K562 (cell line): Measurements from ENCODE around the gene PPM1F. TPM values are rescaled to one million over a fixed set of nuclear protein-coding genes. Genes with fewer than 3 reads are reported as not detected.
A peak's percentile ranks its signal among the peaks of the same experiment; 100 is the strongest.

ENCODE experiments used
- ARHGAP35 ChIP-seq: fragments of 450-650 bp; IDR thresholded peaks from 2 replicates; pipeline ENCODE4 v1.6.1; 2018; ENCODE audit not compliant: partially characterized antibody
- BRF1 ChIP-seq: IDR thresholded peaks from 3 replicates; pipeline ENCODE4 v1.6.1; 2011; ENCODE audit warnings: borderline replicate concordance, mild to moderate bottlenecking; ENCODE audit not compliant: insufficient read length; ENCODE audit errors: extremely low read depth
- CTCF ChIP-seq, 3 experiments: IDR thresholded peaks in 2 of 3; conservative IDR thresholded peaks in 1 of 3; 2 replicates each; pipeline ENCODE4 v1.5.1; 2011 to 2012; ENCODE audit warnings: low read length in 3 of 3, mild to moderate bottlenecking in 3 of 3, control low read depth in 2 of 3, improper control_type of control experiment in 1 of 3, inconsistent platforms in 1 of 3, low read depth in 1 of 3, mixed read lengths in 1 of 3, moderate library complexity in 1 of 3; ENCODE audit not compliant: insufficient read depth in 2 of 3
- KLF1 ChIP-seq: fragments of 450-650 bp; IDR thresholded peaks from 2 replicates; pipeline ENCODE4 v1.6.1; 2016; ENCODE audit warnings: missing genetic modification characterization, missing compliant biosample characterization
- MCM2 ChIP-seq: fragments of 450-650 bp; IDR thresholded peaks from 2 replicates; pipeline ENCODE4 v1.6.1; 2017; ENCODE audit warnings: low read depth, mild to moderate bottlenecking
- SRSF7 ChIP-seq: fragments of 200-400 bp; formaldehyde crosslinking; optimal IDR thresholded peaks from 2 replicates; pipeline ENCODE3; 2017; ENCODE audit warnings: mild to moderate bottlenecking, low read depth, low read length
- TCF7L2 ChIP-seq: fragments of 150-350 bp; IDR thresholded peaks from 2 replicates; pipeline ENCODE4 v1.6.1; 2016; ENCODE audit warnings: low read depth, mild to moderate bottlenecking, low read length, moderate library complexity
- ZC3H4 ChIP-seq: sonication (generic); formaldehyde crosslinking; IDR thresholded peaks from 2 replicates; pipeline ENCODE4 v1.9.0; 2021; ENCODE audit warnings: missing genetic modification reagents, borderline replicate concordance
- ZFP30 ChIP-seq: fragments of 250-450 bp; sonication (Bioruptor Pico); IDR thresholded peaks from 2 replicates; pipeline ENCODE4 v1.8.0; 2022; ENCODE audit warnings: moderate library complexity, mild to moderate bottlenecking, inconsistent platforms, borderline replicate concordance
- ZKSCAN1 ChIP-seq: fragments of 150-350 bp; IDR thresholded peaks from 2 replicates; pipeline ENCODE4 v1.6.1; 2016; ENCODE audit warnings: low read depth, low read length
- ZKSCAN8 ChIP-seq: fragments of 200-800 bp; sonication (Bioruptor generic); IDR thresholded peaks from 2 replicates; pipeline ENCODE4 v1.6.1; 2016; ENCODE audit warnings: missing genetic modification characterization, missing compliant biosample characterization
- ZNF124 ChIP-seq: sonication (generic); formaldehyde crosslinking; IDR thresholded peaks from 2 replicates; pipeline ENCODE4 v1.8.1; 2022; ENCODE audit warnings: missing genetic modification reagents
- ZNF146 ChIP-seq: IDR thresholded peaks from one replicate; pipeline ENCODE4 v1.6.1; 2018; ENCODE audit warnings: missing compliant biosample characterization; ENCODE audit not compliant: unreplicated experiment
- ZNF282 ChIP-seq: sonication (generic); formaldehyde crosslinking; IDR thresholded peaks from 2 replicates; pipeline ENCODE4 v1.8.1; 2023; ENCODE audit warnings: missing genetic modification reagents
- ZNF311 ChIP-seq: fragments of 250-450 bp; sonication (Bioruptor Pico); IDR thresholded peaks from 2 replicates; pipeline ENCODE4 v1.4.0; 2020; ENCODE audit warnings: mild to moderate bottlenecking, moderate library complexity
- ZNF431 ChIP-seq: sonication (generic); formaldehyde crosslinking; IDR thresholded peaks from 2 replicates; pipeline ENCODE4 v1.8.0; 2022; ENCODE audit warnings: mild to moderate bottlenecking, missing genetic modification reagents
- ZNF740 ChIP-seq, 3 experiments: fragments of 200-800 bp in 1 of 3; sonication (Bioruptor generic) in 1 of 3; sonication (generic) in 1 of 3; formaldehyde crosslinking in 1 of 3; IDR thresholded peaks; 2 replicates each; pipeline versions ENCODE4 v1.6.1 to v1.8.0; 2016 to 2022; ENCODE audit warnings: mild to moderate bottlenecking in 2 of 3, missing compliant biosample characterization in 2 of 3, missing genetic modification characterization in 2 of 3, missing genetic modification reagents in 1 of 3
- polyA plus RNA-seq, 8 experiments: library from polyadenylated mRNA; depleted of rRNA in 4 of 8; stranded (reverse) in 5 of 8; unstranded in 3 of 8; fragments of >200 nt; fragmentation: Nextera tagmentation in 2 of 8; fragmentation: Illumina TruSeq in 1 of 8; extraction: Ambion mirVana in 2 of 8; extraction: Trizol in 1 of 8; gene quantifications; 2 replicates each; pipeline versions ENCODE4 v1.2.1 to v1.2.3, GENCODE V29; 2011 to 2014; ENCODE audit warnings: inconsistent platforms in 1 of 8, missing spikeins in 1 of 8
- total RNA-seq, 7 experiments: library from RNA; depleted of rRNA in 6 of 7; stranded (reverse); fragments of >200 nt in 6 of 7; fragmentation: Illumina TruSeq in 2 of 7; extraction: Trizol in 2 of 7; gene quantifications; 2 replicates each; pipeline versions ENCODE4 v1.2.1 to v1.2.3, GENCODE V29; 2011 to 2021; ENCODE audit warnings: low replicate concordance in 1 of 7
- TF ChIP-seq, protein P1 (sequence below): fragments of 250-450 bp; sonication (Bioruptor Pico); IDR thresholded peaks from 2 replicates; pipeline ENCODE4 v1.5.0; 2020; ENCODE audit warnings: mild to moderate bottlenecking, borderline replicate concordance
- TF ChIP-seq, protein P2 (sequence below): sonication (generic); formaldehyde crosslinking; IDR thresholded peaks from 2 replicates; pipeline ENCODE4 v1.9.0; 2022; ENCODE audit warnings: mild to moderate bottlenecking, missing genetic modification reagents
- TF ChIP-seq, protein P3 (sequence below): IDR thresholded peaks from 2 replicates; pipeline ENCODE4 v1.6.1; 2014; ENCODE audit warnings: antibody characterized with exemption

PPM1F gene
- total and polyA plus RNA-seq, 9 of the 15 experiments (the other 6 are each of a cell fraction or from before 2014, with no cell fraction given) = 2.1 to 159 (median 64.0) TPM

DNA sequence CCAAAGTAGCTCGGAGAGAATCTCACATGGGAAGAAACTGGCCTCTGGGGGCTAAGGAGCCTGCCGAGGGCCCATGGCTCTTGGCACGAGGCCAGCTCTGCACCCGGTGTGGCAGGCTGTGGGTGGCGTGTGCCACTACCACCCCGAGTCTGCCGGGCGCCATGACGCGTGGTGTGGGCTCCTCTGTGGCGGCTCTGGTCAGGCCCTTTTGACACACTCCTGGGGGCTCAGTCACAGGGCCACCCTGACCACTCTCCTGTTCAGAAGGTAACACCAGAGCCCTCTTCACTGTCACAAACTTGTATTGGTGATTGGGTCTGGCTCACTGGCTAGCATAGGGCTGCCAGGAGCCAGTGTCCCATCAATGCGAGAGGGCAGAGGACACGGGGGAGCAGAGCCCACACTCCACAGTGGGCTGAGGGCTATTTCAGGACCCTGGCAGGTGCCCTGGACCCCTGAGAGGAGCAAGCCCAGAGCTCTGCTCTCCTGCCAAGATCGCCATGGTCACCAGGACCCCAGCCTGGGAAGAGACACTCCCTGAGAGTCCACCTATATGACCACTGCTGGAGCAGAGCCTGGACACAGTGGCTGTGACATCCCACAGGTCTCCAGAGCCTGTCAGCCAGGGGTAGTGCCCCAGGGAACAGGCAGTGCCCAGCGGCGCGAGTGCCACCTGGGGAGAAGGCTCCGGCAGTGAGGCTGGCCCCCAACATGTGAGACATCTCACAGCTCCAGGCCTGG is 8.6 kb upstream of the PPM1F start (continued):
- TF ChIP-seq, protein P1, sequence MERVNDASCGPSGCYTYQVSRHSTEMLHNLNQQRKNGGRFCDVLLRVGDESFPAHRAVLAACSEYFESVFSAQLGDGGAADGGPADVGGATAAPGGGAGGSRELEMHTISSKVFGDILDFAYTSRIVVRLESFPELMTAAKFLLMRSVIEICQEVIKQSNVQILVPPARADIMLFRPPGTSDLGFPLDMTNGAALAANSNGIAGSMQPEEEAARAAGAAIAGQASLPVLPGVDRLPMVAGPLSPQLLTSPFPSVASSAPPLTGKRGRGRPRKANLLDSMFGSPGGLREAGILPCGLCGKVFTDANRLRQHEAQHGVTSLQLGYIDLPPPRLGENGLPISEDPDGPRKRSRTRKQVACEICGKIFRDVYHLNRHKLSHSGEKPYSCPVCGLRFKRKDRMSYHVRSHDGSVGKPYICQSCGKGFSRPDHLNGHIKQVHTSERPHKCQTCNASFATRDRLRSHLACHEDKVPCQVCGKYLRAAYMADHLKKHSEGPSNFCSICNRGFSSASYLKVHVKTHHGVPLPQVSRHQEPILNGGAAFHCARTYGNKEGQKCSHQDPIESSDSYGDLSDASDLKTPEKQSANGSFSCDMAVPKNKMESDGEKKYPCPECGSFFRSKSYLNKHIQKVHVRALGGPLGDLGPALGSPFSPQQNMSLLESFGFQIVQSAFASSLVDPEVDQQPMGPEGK (CRISPR knock-in tag) = 0 out of 2 replicates have a peak, but pooled peaks have one; percentile 59
- TF ChIP-seq ZNF431 = peak; percentile 31; the same call in 1 of the 2 replicates
- TF ChIP-seq ZFP30 (CRISPR knock-in tag) = no peak
- TF ChIP-seq ZNF282 (CRISPR knock-in tag) = peak; percentile 87; the same call in 1 of the 2 replicates
- TF ChIP-seq ZKSCAN8 (CRISPR knock-in tag) = no peak
- TF ChIP-seq BRF1 = no peak
- no peak for TF ChIP-seq ZKSCAN1
- TF ChIP-seq ARHGAP35 = no peak
- TF ChIP-seq ZNF311 (CRISPR knock-in tag) = no peak
- no peak for TF ChIP-seq MCM2
- peak; percentile 62; the same call in 1 of the 2 replicates for TF ChIP-seq ZC3H4 (CRISPR knock-in tag)
- TF ChIP-seq KLF1 = peak; percentile 8; the same call in 1 of the 2 replicates
- TF ChIP-seq CTCF (IDR thresholded peaks at IDR 0.05 in 2 of 3, conservative IDR thresholded peaks at IDR 0.05 in 1 of 3; ENCODE audit: insufficient read depth in 2 of 3, low read depth in 1 of 3, low read length in 3 of 3) = no peak
- TF ChIP-seq, protein P2, sequence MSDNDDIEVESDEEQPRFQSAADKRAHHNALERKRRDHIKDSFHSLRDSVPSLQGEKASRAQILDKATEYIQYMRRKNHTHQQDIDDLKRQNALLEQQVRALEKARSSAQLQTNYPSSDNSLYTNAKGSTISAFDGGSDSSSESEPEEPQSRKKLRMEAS (CRISPR knock-in tag) = no peak; the same call in 1 of the 2 replicates
- peak; percentile 88; the same call in 1 of the 2 replicates for TF ChIP-seq ZNF124 (CRISPR knock-in tag)
- peak; percentile 7 for TF ChIP-seq ZNF146 (CRISPR knock-in tag)
- TF ChIP-seq TCF7L2 = no peak
- TF ChIP-seq ZNF740 (CRISPR knock-in tag; IDR thresholded peaks at IDR 0.05) = peak; percentile 73; the same call in 1 of the 2 replicates
- TF ChIP-seq ZNF740 (tag; IDR thresholded peaks at IDR 0.05) = no peak
- no peak for TF ChIP-seq SRSF7
- TF ChIP-seq, protein P3, sequence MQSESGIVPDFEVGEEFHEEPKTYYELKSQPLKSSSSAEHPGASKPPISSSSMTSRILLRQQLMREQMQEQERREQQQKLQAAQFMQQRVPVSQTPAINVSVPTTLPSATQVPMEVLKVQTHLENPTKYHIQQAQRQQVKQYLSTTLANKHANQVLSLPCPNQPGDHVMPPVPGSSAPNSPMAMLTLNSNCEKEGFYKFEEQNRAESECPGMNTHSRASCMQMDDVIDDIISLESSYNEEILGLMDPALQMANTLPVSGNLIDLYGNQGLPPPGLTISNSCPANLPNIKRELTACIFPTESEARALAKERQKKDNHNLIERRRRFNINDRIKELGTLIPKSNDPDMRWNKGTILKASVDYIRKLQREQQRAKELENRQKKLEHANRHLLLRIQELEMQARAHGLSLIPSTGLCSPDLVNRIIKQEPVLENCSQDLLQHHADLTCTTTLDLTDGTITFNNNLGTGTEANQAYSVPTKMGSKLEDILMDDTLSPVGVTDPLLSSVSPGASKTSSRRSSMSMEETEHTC = no peak
